Measurements from ENCODE around the gene DPYSL4.

GRCh38 chr10:132155723-132156381, 30.9 kb upstream of the DPYSL4 start:
- TF ChIP-seq CTCF (IDR thresholded peaks at IDR 0.05): no peak
- no peak for TF ChIP-seq POLR2A (IDR thresholded peaks at IDR 0.05)
- TF ChIP-seq POLR2AphosphoS5 (IDR thresholded peaks at IDR 0.05): no peak

All from prostate gland (tissue), 2 donors.